Mesendoderm (in vitro differentiated cells): ENCODE data around the gene ARL15.

Experiments
- DNase-seq: peaks from one replicate; pipeline ENCODE4 v3.0.0; 2013
- H2AK5ac ChIP-seq: 2 replicates; pipeline ENCODE4 v1.6.1; 2013; ENCODE audit warnings: low read length, inconsistent platforms
- H2BK120ac ChIP-seq: 2 replicates; pipeline ENCODE4 v1.6.1; 2013; ENCODE audit warnings: low read depth, mild to moderate bottlenecking, low read length, moderate library complexity, mixed read lengths
- H2BK15ac ChIP-seq: replicated peaks from 2 replicates; pipeline ENCODE4 v1.6.1; 2013; ENCODE audit warnings: low read depth, mild to moderate bottlenecking, moderate library complexity
- H2BK5ac ChIP-seq: 2 replicates; pipeline ENCODE4 v1.6.1; 2013; ENCODE audit warnings: low read length, inconsistent platforms
- H3K18ac ChIP-seq: 2 replicates; pipeline ENCODE4 v1.6.1; 2013; ENCODE audit warnings: mild to moderate bottlenecking, low read length, mixed read lengths
- H3K23ac ChIP-seq: one replicate; pipeline ENCODE4 v1.6.1; 2013; ENCODE audit warnings: low read length
- H3K27ac ChIP-seq: 2 replicates; pipeline ENCODE4 v1.5.1; 2013; ENCODE audit warnings: low read depth, mild to moderate bottlenecking, inconsistent platforms, low read length, moderate library complexity
- H3K27me3 ChIP-seq: 2 replicates; pipeline ENCODE4 v1.6.1; 2013; ENCODE audit warnings: low read length, control low read depth, mild to moderate bottlenecking, inconsistent platforms; ENCODE audit not compliant: insufficient read depth, poor library complexity
- H3K36me3 ChIP-seq: 2 replicates; pipeline ENCODE4 v1.6.1; 2013; ENCODE audit warnings: low read length, inconsistent platforms; ENCODE audit not compliant: control insufficient read depth, insufficient read depth
- H3K4ac ChIP-seq: one replicate; pipeline ENCODE4 v1.6.1; 2013; ENCODE audit warnings: low read depth, mild to moderate bottlenecking, low read length, moderate library complexity
- H3K4me1 ChIP-seq: 2 replicates; pipeline ENCODE4 v1.6.1; 2013; ENCODE audit warnings: low read depth, low read length, inconsistent platforms; ENCODE audit not compliant: control insufficient read depth
- H3K4me2 ChIP-seq: 2 replicates; pipeline ENCODE4 v1.6.1; 2013; ENCODE audit warnings: low read length
- H3K4me3 ChIP-seq: 2 replicates; pipeline ENCODE4 v1.5.1; 2013; ENCODE audit warnings: mild to moderate bottlenecking, low read length
- H3K56ac ChIP-seq: one replicate; pipeline ENCODE4 v1.6.1; 2013; ENCODE audit warnings: low read length
- H3K79me1 ChIP-seq: 2 replicates; pipeline ENCODE4 v1.6.1; 2013; ENCODE audit warnings: low read length, inconsistent platforms
- H3K79me2 ChIP-seq: 2 replicates; pipeline ENCODE4 v1.6.1; 2013; ENCODE audit warnings: mild to moderate bottlenecking, low read length; ENCODE audit not compliant: control insufficient read depth, insufficient read depth
- H3K9ac ChIP-seq: 2 replicates; pipeline ENCODE4 v1.6.1; 2013; ENCODE audit warnings: low read length, inconsistent platforms
- H4K5ac ChIP-seq: one replicate; pipeline ENCODE4 v1.6.1; 2013; ENCODE audit warnings: low read length
- H4K8ac ChIP-seq: one replicate; pipeline ENCODE4 v1.6.1; 2013; ENCODE audit warnings: low read depth, mild to moderate bottlenecking, control low read depth, low read length, moderate library complexity
- WGBS: extraction: QIAGEN DNeasy Blood & Tissue Kit; methylation state at CpG from one replicate; pipeline ENCODE4 v1.1.7; 2013; ENCODE audit warnings: low lambda C conversion rate, missing lambda C conversion rate; ENCODE audit not compliant: insufficient coverage; ENCODE audit errors: extremely low coverage; 5-methylcytosine and 5-hydroxymethylcytosine counted together

The ARL15 gene

DNA sequence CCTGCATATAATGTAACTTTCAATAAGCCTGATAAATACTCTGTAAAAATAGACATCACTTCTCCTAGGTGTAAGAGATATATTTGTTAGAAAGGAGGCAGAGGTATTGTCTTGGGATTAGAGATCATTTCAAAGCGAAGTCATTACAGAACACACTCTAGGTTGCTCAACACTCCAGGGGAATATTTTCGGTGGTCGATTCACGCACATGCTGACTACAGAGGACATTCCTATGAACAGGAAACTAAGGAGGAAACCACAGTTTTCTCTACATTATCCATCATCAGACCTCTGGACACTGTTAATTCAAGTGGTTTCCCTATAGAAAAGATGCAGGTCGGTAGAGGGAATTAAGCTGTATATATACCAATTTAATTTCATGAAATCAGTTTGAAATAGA is 379.9 kb downstream of the ARL15 start:
- no peaks in the 10 kb centered on the region for H3K79me2 ChIP-seq
- H2AK5ac ChIP-seq: no peak overlapping the region
- no peak overlapping the region for H3K4ac ChIP-seq
- no peak overlapping the region for H3K4me3 ChIP-seq
- no peak overlapping the region for H3K23ac ChIP-seq
- H2BK15ac ChIP-seq: no peak overlapping the region
- H3K27ac ChIP-seq: no peak overlapping the region
- no peak overlapping the region for H3K9ac ChIP-seq
- H4K8ac ChIP-seq: no peak overlapping the region
- no peaks in the 10 kb centered on the region for H3K27me3 ChIP-seq
- no peaks in the 10 kb centered on the region for H3K36me3 ChIP-seq
- no peak overlapping the region for H2BK120ac ChIP-seq
- no peak for DNase-seq
- H3K18ac ChIP-seq: no peak overlapping the region
- no peaks in the 10 kb centered on the region for H3K79me1 ChIP-seq
- no peak overlapping the region for H2BK5ac ChIP-seq
- H3K56ac ChIP-seq: no peak overlapping the region
- no CpG with 5 or more reads among the region's 5 CpGs for whole genome bisulfite sequencing
- H4K5ac ChIP-seq: no peak overlapping the region
- no peaks in the 10 kb centered on the region for H3K4me1 ChIP-seq
- no peak overlapping the region for H3K4me2 ChIP-seq

GRCh38 chr5:53929570-53929969 is 380.8 kb downstream of the ARL15 start:
- no CpG with 5 or more reads among the region's 2 CpGs for WGBS
- Histone ChIP-seq H2BK15ac (no peak overlapping the region), H2BK5ac (no peak overlapping the region), H3K18ac (no peak overlapping the region), H3K79me2 (no peaks in the 10 kb centered on the region), H3K4ac (no peak overlapping the region), H4K5ac (no peak overlapping the region), H3K4me3 (no peak overlapping the region), H3K4me1 (no peaks in the 10 kb centered on the region), H2BK120ac (no peak overlapping the region), H3K56ac (no peak overlapping the region), H3K27ac (no peak overlapping the region), H3K9ac (no peak overlapping the region), H4K8ac (no peak overlapping the region), H2AK5ac (no peak overlapping the region), H3K79me1 (no peaks in the 10 kb centered on the region), H3K27me3 (no peaks in the 10 kb centered on the region), H3K23ac (no peak overlapping the region), H3K36me3 (no peaks in the 10 kb centered on the region), H3K4me2 (no peak overlapping the region)
- no peak for DNase-seq

GRCh38 chr5:53929152-53929551 is 381.2 kb downstream of the ARL15 start:
- WGBS: no CpG with 5 or more reads among the region's 4 CpGs
- Histone ChIP-seq H3K4ac (no peak overlapping the region), H3K56ac (no peak overlapping the region), H3K27ac (no peak overlapping the region), H2BK120ac (no peak overlapping the region), H3K27me3 (no peaks in the 10 kb centered on the region), H3K36me3 (no peaks in the 10 kb centered on the region), H3K79me1 (no peaks in the 10 kb centered on the region), H4K5ac (no peak overlapping the region), H3K4me2 (no peak overlapping the region), H3K9ac (no peak overlapping the region), H3K18ac (no peak overlapping the region), H2BK15ac (no peak overlapping the region), H2AK5ac (no peak overlapping the region), H3K79me2 (no peaks in the 10 kb centered on the region), H4K8ac (no peak overlapping the region), H3K4me3 (no peak overlapping the region), H2BK5ac (no peak overlapping the region), H3K23ac (no peak overlapping the region), H3K4me1 (no peaks in the 10 kb centered on the region)
- DNase-seq: no peak

- Histone ChIP-seq H2BK15ac (no peak overlapping the region), H2BK5ac (no peak overlapping the region), H3K79me2 (no peaks in the 10 kb centered on the region), H3K36me3 (no peaks in the 10 kb centered on the region), H2BK120ac (no peak overlapping the region), H2AK5ac (no peak overlapping the region), H3K4me3 (no peak overlapping the region), H3K27ac (no peak overlapping the region), H3K18ac (no peak overlapping the region), H3K9ac (no peak overlapping the region), H3K23ac (no peak overlapping the region), H3K4me2 (no peak overlapping the region), H3K79me1 (no peaks in the 10 kb centered on the region), H3K56ac (no peak overlapping the region), H3K27me3 (no peaks in the 10 kb centered on the region), H4K8ac (no peak overlapping the region), H3K4ac (no peak overlapping the region), H3K4me1 (no peaks in the 10 kb centered on the region), H4K5ac (no peak overlapping the region)
- 100% methylated on average over 1 of the region's 6 CpGs for WGBS
- DNase-seq: no peak
Measured at GRCh38 chr5:53928641-53929040, 381.7 kb downstream of the ARL15 start.

GRCh38 chr5:53927668-53928247 is 382.6 kb downstream of the ARL15 start:
- Histone ChIP-seq H3K79me2 (no peaks in the 10 kb centered on the region), H3K18ac (no peak overlapping the region), H3K79me1 (no peaks in the 10 kb centered on the region), H3K4me3 (no peak overlapping the region), H3K23ac (no peak overlapping the region), H3K4ac (no peak overlapping the region), H3K27ac (no peak overlapping the region), H2BK5ac (no peak overlapping the region), H2BK15ac (no peak overlapping the region), H3K9ac (no peak overlapping the region), H3K27me3 (no peaks in the 10 kb centered on the region), H3K56ac (no peak overlapping the region), H3K36me3 (no peaks in the 10 kb centered on the region), H2AK5ac (no peak overlapping the region), H3K4me1 (no peaks in the 10 kb centered on the region), H4K5ac (no peak overlapping the region), H2BK120ac (no peak overlapping the region), H3K4me2 (no peak overlapping the region), H4K8ac (no peak overlapping the region)
- no peak for DNase-seq
- no CpG with 5 or more reads among the region's 6 CpGs for WGBS

- Histone ChIP-seq H4K8ac (no peak overlapping the region), H3K4ac (no peak overlapping the region), H3K36me3 (no peaks in the 10 kb centered on the region), H2BK15ac (no peak overlapping the region), H3K27ac (no peak overlapping the region), H3K23ac (no peak overlapping the region), H4K5ac (no peak overlapping the region), H3K27me3 (no peaks in the 10 kb centered on the region), H3K4me2 (no peak overlapping the region), H3K79me1 (no peaks in the 10 kb centered on the region), H2BK120ac (no peak overlapping the region), H2BK5ac (no peak overlapping the region), H3K79me2 (no peaks in the 10 kb centered on the region), H3K9ac (no peak overlapping the region), H3K4me3 (no peak overlapping the region), H2AK5ac (no peak overlapping the region), H3K4me1 (no peaks in the 10 kb centered on the region), H3K18ac (no peak overlapping the region), H3K56ac (no peak overlapping the region)
- 100% methylated on average over 1 of the region's 4 CpGs for WGBS
- no peak for DNase-seq
Measured at GRCh38 chr5:53926026-53926425, 384.3 kb downstream of the ARL15 start.
